A673 (cell line): ENCODE data around the gene KIT.

Source experiments
- EZH2 ChIP-seq: fragments of 200-600 bp; sonication (generic); IDR thresholded peaks from 2 replicates; pipeline ENCODE4 v1.6.1; 2017; ENCODE audit warnings: borderline replicate concordance, low read depth, mild to moderate bottlenecking, mixed read lengths, antibody characterized with exemption, low read length; ENCODE audit not compliant: poor library complexity, severe bottlenecking
- TF ChIP-seq, protein P1 (sequence below): fragments of 300-800, 200-600 bp; sonication (generic); conservative IDR thresholded peaks from 2 replicates; pipeline ENCODE4 v1.5.1; 2017; ENCODE audit warnings: low read depth, mild to moderate bottlenecking, antibody characterized with exemption, low read length, moderate library complexity, mixed read lengths

DNA sequence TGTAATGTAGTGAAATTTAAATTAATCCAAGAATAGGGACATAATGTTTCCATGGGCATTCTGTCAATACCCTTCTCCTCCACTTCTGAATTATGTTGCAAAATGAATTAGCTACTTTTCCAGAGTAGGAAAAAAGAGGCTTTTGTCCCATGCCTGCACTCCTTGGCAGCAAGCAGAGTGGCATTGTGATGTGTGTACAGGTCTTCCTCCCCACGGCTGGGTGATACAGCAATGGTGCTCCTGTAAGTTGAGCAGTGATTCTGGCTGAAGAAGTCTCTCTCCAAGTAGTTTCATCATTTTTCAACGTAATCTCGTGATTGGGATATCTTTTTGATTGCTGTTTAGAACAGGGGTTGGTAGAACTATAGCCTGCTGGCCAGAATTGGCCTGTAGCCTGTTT is 59.9 kb downstream of the KIT start:
- TF ChIP-seq, protein P1, sequence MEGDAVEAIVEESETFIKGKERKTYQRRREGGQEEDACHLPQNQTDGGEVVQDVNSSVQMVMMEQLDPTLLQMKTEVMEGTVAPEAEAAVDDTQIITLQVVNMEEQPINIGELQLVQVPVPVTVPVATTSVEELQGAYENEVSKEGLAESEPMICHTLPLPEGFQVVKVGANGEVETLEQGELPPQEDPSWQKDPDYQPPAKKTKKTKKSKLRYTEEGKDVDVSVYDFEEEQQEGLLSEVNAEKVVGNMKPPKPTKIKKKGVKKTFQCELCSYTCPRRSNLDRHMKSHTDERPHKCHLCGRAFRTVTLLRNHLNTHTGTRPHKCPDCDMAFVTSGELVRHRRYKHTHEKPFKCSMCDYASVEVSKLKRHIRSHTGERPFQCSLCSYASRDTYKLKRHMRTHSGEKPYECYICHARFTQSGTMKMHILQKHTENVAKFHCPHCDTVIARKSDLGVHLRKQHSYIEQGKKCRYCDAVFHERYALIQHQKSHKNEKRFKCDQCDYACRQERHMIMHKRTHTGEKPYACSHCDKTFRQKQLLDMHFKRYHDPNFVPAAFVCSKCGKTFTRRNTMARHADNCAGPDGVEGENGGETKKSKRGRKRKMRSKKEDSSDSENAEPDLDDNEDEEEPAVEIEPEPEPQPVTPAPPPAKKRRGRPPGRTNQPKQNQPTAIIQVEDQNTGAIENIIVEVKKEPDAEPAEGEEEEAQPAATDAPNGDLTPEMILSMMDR, result no peak
- TF ChIP-seq EZH2, result no peak
